AG09309 (cell line): ENCODE results near the gene SLC4A1AP.

Experiments used
- DNase-seq: peaks from one replicate; pipeline ENCODE4 v3.0.0-alpha.2; 2010; ENCODE audit warnings: low read depth
- H3K4me3 ChIP-seq: 2 replicates; pipeline ENCODE4 v1.5.1; 2011; ENCODE audit warnings: mild to moderate bottlenecking, low read depth, low read length, moderate library complexity; ENCODE audit not compliant: control insufficient read depth
- TF ChIP-seq, protein P1 (sequence below): IDR thresholded peaks from 2 replicates; pipeline ENCODE4 v1.5.1; 2011; ENCODE audit warnings: mild to moderate bottlenecking, low read depth, low read length, inconsistent platforms; ENCODE audit not compliant: insufficient read depth, control insufficient read depth; ENCODE audit errors: missing control alignments

SLC4A1AP gene

DNA sequence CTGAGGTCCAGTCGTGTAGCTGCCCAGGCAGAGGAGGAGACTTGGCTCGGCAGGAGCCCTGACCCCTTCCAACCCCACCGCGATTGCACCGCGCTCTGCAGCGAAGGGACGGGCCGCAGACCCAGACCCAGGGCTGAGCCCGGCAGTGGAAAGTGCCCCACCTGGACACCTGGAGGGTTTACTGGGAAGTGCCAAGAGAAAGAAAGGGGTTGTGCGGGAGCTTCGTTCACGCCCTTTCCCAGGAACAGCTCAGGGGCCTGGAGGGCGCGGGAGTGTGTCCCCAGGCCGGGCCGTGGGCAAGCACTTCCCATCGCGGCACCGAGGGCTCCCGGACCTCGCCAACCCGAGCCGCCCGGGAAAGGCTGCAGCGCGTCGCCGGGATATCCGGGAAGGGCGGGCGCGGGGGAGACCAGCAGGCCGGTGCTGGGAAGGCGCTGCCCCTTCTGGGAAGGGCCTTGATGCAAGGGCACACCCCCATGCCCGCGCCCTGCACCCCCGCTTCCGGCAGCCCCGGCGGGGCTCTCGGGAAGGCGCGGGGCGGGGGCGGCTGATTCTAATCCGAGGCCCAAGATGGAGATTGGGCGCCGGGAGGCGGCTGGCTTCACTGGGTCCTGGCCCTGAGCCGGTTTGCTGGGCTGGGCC lies 71.7 kb downstream of the SLC4A1AP start:
- H3K4me3 ChIP-seq: peak overlapping the region; percentile 50
- TF ChIP-seq, protein P1, sequence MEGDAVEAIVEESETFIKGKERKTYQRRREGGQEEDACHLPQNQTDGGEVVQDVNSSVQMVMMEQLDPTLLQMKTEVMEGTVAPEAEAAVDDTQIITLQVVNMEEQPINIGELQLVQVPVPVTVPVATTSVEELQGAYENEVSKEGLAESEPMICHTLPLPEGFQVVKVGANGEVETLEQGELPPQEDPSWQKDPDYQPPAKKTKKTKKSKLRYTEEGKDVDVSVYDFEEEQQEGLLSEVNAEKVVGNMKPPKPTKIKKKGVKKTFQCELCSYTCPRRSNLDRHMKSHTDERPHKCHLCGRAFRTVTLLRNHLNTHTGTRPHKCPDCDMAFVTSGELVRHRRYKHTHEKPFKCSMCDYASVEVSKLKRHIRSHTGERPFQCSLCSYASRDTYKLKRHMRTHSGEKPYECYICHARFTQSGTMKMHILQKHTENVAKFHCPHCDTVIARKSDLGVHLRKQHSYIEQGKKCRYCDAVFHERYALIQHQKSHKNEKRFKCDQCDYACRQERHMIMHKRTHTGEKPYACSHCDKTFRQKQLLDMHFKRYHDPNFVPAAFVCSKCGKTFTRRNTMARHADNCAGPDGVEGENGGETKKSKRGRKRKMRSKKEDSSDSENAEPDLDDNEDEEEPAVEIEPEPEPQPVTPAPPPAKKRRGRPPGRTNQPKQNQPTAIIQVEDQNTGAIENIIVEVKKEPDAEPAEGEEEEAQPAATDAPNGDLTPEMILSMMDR: no peak
- no peak for DNase-seq

DNA sequence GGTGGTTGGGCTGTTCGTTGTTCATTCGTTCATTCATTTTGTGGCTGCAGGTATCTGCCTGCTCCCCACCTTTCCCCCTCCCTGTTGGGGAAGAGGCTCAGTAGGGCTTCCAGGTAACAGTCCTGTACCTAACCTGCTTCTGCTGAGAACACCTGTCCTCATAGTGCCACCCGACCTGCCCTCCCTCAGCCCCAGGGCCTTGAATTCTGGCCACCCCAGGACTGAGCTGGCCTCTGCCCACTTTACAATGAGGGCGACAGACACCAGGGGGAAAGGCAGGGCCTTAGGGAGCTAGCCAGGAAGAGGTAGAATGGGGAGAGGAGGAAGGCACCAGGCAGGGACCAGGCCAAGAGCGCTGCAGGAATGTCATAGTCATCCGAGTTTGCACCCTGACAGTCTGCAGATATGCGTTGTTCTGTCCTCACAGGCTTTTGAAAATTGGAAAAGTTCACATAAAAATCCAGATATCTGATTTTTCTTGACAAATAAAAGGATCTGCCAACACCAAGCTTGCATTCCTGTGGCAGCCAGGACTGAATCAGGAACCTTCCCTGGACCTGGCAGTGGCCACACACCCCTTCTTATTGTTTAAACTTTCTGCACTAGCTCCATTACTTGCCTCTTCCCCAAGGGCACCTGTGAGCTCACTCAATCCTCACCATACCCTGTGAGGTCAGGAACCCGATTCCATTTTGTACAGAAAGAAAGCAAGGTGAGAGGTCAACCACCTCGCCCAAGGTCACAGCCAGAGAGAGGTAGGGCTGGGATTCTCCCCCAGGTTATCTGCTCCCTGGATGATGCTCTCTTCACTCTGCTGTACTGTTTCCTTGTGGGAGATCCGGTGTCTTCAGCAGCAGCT lies 72.6 kb downstream of the SLC4A1AP start:
- DNase-seq: no peak
- TF ChIP-seq, protein P1: no peak
- no peak overlapping the region for H3K4me3 ChIP-seq

DNA sequence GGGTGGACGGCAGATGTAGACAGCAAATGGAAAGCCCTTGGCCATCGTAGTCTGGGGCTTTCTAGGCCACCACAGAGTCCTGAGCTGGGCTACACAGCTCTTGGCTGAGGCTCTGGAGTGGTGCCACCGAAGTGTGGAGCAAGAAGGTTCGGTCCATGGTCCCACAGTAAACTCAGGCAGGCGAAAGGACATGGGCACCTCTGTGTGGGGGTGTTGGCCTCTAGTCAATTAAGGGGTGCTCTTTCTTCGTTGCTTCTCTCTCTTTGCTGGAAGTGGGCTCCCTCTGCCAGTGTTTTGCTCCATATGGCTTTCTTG lies 73.2 kb downstream of the SLC4A1AP start:
- H3K4me3 ChIP-seq: no peak overlapping the region
- TF ChIP-seq, protein P1: no peak

DNA sequence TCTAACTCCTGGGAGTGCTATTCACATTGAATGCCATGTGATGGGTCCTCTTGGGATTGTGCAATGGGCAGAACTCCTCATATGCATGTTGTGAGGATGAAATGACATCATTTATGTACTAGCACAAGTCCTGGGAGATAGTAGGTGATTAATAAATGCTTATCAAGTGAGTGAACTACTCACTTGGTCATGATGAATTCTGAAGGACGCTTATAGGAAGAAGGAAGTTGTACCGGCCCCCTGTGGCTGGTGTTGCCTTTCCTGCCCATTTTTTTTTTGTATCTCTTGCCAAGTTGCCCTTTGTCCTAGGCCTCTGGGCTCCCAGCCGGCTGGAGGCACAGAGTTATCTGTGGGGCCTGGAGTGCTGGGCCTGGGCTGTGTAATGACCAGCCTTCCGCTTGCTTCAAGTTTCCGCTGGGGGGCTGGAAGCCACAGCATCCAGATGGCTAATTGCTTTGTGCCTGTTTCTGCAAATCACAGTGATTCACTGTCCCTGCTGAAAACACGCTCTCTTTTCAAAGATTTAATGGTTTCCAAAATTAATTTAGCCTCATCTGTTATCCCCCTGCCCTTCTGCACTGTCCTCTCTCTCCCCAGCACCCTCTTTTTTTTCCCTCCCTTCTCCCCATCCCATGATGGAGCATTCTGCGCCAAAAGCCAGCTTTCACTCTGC lies 74.1 kb downstream of the SLC4A1AP start:
- TF ChIP-seq, protein P1: no peak
- peak; percentile 72 for DNase-seq
- no peak overlapping the region for H3K4me3 ChIP-seq

More for the DNA sequence above, 73.2 kb downstream of the SLC4A1AP start:
- DNase-seq: no peak

DNA sequence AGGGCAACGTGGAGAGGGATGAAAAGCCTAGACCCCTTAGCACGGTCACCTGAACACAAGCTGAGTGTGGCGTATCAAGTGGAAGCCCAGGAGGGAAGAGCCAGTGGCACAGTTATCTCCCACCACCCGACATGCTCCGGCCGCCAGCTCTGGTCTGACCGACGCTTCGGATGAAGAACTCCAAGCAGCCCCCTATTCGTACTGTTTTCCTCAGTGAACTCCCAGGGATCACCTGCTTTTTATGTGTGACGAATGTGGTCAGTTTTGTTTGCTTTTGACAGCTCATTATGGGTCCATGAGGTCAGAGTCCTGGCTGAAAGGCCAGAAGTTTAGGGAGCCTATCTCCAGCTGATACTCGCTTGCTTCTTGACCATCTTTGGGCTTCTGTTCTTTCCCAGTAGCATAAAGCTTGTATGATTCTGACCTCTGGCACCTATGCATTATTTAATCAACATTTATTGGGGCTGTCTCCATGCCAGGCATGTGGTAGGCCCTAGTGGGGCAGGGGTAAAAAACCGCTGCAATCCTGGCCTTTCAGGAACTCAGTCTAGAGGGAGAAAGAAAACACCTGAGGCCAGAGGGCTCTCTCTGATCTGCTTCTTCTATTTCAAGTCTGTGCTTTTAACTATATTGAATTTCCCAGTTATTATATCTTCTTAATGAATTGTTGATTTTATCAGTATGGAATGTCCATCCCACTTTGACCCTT lies 74.8 kb downstream of the SLC4A1AP start:
- TF ChIP-seq, protein P1: no peak
- DNase-seq: no peak
- no peak overlapping the region for H3K4me3 ChIP-seq

DNA sequence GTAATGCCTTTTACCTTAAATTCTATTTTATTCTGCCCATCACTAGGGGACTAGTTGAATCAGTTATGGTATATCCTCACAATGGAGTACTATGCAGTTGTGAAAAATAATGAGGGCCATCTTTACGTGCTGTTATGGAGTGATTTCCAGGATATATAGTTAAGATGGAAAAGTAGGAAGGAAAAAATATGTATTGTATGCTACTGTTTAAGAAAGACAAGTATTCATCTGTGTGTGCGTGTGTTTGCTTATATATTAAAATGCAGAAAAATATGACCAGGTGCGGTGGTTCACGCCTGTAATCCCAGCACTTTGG lies 75.3 kb downstream of the SLC4A1AP start:
- no peak for DNase-seq
- H3K4me3 ChIP-seq: no peak overlapping the region
- TF ChIP-seq, protein P1: no peak
